Breast epithelium (tissue), 3 donors: ENCODE results near the gene GIMAP6.
"Not testable (repeated sequence)": the region's sequence is repeated elsewhere in the genome, so short reads cannot be mapped to it uniquely, and the experiment has no call there.

ENCODE experiments used
- CTCF ChIP-seq, 3 donors: fragments of 450-650 bp; IDR thresholded peaks; one replicate each; pipeline ENCODE4 v1.5.1; 2016 to 2017; ENCODE audit warnings: antibody characterized with exemption in 3 of 3, mild to moderate bottlenecking in 3 of 3, moderate library complexity in 3 of 3
- POLR2A ChIP-seq: fragments of 450-650 bp; IDR thresholded peaks from one replicate; pipeline ENCODE4 v1.6.1; 2016; ENCODE audit warnings: antibody characterized with exemption, mild to moderate bottlenecking, moderate library complexity
- POLR2AphosphoS5 ChIP-seq, 3 donors: sonication (generic); formaldehyde crosslinking; IDR thresholded peaks; one replicate each; pipeline ENCODE4 v1.6.1; 2017; ENCODE audit warnings: antibody characterized with exemption in 3 of 3

DNA sequence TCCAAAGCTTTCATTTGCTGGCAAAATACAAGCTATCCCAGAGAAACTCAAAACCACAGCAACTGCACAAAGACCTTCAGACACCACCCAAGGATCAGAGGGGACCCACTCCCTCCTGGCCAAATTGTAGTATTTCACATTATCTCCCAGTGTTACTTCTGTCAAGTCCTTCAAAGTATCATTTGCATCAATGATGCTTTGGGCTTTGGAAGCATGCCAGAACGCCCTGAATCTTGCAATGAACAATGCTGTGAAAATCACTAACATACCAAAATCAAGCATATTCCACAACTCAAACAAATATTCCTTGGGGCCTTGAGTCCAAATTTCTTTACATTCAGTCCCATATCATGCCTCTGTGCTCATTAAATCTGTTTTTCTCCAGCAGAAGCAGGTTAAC lies 17.8 kb downstream of the GIMAP6 start:
- TF ChIP-seq POLR2A; CTCF (IDR thresholded peaks at IDR 0.05); POLR2AphosphoS5 (IDR thresholded peaks at IDR 0.05): not testable (repeated sequence)
